Bronchial epithelial cell (primary cell): Measurements from ENCODE around the gene NOX5. TPM values are rescaled to one million over a fixed set of nuclear protein-coding genes. Genes with fewer than 3 reads are reported as not detected.

Experiments
- DNase-seq: peaks from one replicate; pipeline ENCODE4 v3.0.0-alpha.2; 2010; ENCODE audit warnings: low read depth
- FAIRE-seq: peaks from 2 replicates; lab custom pipeline; 2011; peaks lifted over from hg19 to GRCh38; lab: Jason Lieb, UNC
- H3K27me3 ChIP-seq: 2 replicates; pipeline ENCODE4 v1.5.1; 2011; ENCODE audit warnings: low read length; ENCODE audit not compliant: control insufficient read depth, insufficient read depth
- H3K36me3 ChIP-seq: 2 replicates; pipeline ENCODE4 v1.5.1; 2011; ENCODE audit warnings: low read length; ENCODE audit not compliant: control insufficient read depth, insufficient read depth
- H3K4me3 ChIP-seq: 2 replicates; pipeline ENCODE4 v1.5.1; 2011; ENCODE audit warnings: mild to moderate bottlenecking, low read depth, low read length, control low read depth
- total RNA-seq: library from RNA; depleted of rRNA; stranded (reverse); fragments of >200 nt; gene quantifications from 2 replicates; pipeline ENCODE4 v1.2.1, GENCODE V29; 2014
- TF ChIP-seq, protein P1 (sequence below): IDR thresholded peaks from 2 replicates; pipeline ENCODE4 v1.5.1; 2011; ENCODE audit warnings: mild to moderate bottlenecking, moderate library complexity, low read length, control low read depth, inconsistent platforms; ENCODE audit not compliant: insufficient read depth, severe bottlenecking

NOX5 gene
- total RNA-seq, 1 donor from 2014 or later: not detected

DNA sequence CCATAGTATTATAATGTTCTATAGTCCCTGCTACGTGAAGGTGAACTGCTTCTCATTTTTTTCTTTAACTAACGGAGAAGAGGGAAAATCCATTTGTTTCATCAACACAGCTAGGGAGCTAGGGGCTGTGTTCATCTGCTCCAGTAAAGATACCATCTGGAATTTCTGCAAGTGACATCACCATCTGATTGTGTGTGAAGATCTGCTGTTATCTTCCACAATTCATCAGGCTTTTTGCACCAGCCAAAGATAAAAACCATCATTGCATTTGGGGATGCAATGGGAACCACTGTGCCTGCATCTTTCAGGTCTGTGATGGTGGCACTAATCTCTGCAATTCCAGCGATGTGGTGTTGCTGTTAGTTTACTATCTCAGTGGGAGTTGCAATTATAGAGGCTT lies 35.5 kb upstream of the NOX5 start:
- FAIRE-seq: no peak

DNA sequence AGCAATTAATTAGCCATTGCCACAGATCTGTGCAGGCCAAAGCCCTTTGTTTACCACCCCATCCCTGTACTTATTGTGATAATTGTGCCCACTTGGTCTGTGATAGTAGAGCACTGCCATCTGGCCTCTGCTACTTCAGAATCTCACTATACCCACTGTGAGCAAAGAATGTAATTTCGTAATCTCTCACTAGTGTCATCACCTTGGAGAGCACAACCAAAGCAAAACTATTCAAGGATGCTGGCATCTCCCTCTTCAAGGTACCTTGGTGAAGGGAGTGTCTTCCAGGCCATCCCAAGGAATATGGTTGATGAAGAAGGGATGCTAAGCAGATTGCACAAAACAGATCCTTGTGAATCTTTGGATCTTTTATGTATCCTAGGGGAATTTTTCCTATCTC lies 34.7 kb upstream of the NOX5 start:
- DNase-seq (no peak), FAIRE-seq (no peak)
- TF ChIP-seq, protein P1, sequence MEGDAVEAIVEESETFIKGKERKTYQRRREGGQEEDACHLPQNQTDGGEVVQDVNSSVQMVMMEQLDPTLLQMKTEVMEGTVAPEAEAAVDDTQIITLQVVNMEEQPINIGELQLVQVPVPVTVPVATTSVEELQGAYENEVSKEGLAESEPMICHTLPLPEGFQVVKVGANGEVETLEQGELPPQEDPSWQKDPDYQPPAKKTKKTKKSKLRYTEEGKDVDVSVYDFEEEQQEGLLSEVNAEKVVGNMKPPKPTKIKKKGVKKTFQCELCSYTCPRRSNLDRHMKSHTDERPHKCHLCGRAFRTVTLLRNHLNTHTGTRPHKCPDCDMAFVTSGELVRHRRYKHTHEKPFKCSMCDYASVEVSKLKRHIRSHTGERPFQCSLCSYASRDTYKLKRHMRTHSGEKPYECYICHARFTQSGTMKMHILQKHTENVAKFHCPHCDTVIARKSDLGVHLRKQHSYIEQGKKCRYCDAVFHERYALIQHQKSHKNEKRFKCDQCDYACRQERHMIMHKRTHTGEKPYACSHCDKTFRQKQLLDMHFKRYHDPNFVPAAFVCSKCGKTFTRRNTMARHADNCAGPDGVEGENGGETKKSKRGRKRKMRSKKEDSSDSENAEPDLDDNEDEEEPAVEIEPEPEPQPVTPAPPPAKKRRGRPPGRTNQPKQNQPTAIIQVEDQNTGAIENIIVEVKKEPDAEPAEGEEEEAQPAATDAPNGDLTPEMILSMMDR: no peak
- H3K27me3 ChIP-seq: no peaks in the 10 kb centered on the region
- H3K4me3 ChIP-seq: no peak overlapping the region
- no peaks in the 10 kb centered on the region for H3K36me3 ChIP-seq

More for the DNA sequence above, 35.5 kb upstream of the NOX5 start:
- TF ChIP-seq, protein P1: no peak
- Histone ChIP-seq H3K27me3 (no peaks in the 10 kb centered on the region), H3K4me3 (no peak overlapping the region), H3K36me3 (no peaks in the 10 kb centered on the region)
- no peak for DNase-seq

DNA sequence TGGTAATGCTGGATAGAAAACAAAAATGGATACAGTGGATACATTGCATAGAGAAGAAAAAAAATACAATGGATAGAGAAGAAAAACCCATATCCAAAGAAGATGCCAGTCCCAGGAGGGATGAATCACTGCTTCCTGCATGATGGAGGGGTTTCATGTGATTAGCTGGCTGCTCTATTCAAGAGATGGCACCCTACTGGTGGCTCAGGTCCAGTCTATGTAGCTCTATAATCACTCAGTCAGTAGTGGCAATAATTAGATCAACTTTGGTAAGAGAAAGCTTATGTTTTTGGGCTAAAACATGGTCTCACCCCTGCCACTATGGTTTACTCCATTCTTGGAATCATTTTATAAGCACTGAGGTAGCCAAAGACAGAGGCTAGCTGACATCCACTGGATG lies 33.7 kb upstream of the NOX5 start:
- Histone ChIP-seq H3K36me3 (no peaks in the 10 kb centered on the region), H3K4me3 (no peak overlapping the region), H3K27me3 (no peaks in the 10 kb centered on the region)
- no peak for FAIRE-seq
- DNase-seq: no peak
- TF ChIP-seq, protein P1: no peak

DNA sequence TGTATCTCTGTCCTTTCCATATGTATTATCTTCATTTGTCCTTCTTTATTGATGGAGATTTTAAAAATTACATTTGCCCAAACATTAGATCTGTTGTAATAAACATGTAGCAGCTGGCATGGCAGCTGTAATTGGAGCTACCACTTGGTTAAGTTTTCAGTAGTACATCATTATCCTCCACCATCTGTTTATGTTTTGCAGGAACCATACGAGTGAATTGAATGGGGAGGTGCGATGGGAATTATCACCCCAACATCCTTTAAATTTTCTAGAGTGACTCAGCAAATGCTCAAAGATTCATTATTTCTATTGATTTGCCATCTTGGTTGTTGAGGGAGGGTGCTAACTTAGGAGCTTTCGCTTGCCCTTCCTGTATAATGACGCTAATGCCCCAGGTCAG lies 32.6 kb upstream of the NOX5 start:
- no peak overlapping the region for H3K4me3 ChIP-seq
- no peaks in the 10 kb centered on the region for H3K36me3 ChIP-seq
- DNase-seq: no peak
- no peaks in the 10 kb centered on the region for H3K27me3 ChIP-seq
- FAIRE-seq: no peak
- TF ChIP-seq, protein P1: no peak

DNA sequence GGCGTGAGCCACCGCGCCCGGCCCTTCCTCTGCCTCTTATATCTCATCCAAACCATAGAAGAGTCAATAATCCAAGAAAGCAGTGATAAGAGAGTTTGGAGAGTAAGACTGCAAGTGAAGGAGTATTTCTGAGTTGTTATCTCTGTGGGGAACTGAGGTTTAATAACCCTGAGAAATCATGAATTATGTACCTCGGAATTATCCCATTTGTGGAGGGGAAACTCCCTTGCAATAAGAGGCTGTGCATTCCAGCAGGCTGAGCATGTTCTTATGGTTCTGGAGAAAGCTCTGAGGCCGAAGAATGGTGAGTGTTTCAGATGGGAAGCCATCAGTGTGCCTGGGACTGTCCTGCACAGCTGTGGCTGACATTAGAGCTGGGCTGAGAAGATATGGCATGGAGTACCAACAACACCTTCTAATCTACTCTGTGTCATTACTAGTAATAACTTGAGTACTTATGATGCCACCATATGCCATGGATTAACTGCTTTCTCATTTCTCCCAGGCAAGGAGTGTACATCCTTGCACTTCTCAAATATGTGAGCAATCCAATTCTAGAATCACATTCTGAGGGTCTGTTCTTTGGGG lies 31.4 kb upstream of the NOX5 start:
- Histone ChIP-seq H3K36me3 (no peaks in the 10 kb centered on the region), H3K27me3 (no peaks in the 10 kb centered on the region), H3K4me3 (no peak overlapping the region)
- DNase-seq (no peak), FAIRE-seq (no peak)
- TF ChIP-seq, protein P1: no peak

DNA sequence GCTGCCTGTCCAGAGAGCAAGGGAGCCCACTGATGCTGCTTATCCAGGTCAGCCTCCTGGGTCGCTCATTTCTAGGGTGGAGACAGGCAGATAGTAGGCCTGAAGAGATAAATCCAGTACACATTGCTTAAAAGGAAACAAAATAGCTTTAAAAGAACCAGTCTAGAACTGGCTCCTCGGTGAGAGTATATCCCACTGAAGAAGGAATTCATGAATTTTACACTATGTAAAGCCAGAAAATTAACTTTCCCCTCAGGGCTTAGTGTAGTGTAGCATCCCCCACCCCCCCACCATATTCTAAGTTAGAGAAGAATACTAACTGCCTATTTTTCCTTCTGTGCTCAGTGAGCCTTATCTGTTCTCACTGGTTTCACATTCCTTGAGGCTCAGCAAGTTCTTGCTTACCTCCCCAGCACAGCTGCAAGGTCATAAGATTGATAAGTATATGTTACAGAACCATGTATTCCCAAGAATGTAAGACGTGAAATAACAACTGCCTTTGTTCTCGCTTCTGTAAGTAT lies 30.5 kb upstream of the NOX5 start:
- DNase-seq (no peak), FAIRE-seq (no peak)

More for the DNA sequence above, 30.5 kb upstream of the NOX5 start:
- no peaks in the 10 kb centered on the region for H3K36me3 ChIP-seq
- no peak overlapping the region for H3K4me3 ChIP-seq
- no peaks in the 10 kb centered on the region for H3K27me3 ChIP-seq
- TF ChIP-seq, protein P1: no peak
